ENCODE results near the gene ZNF579.

ZNF579 gene, protein sequence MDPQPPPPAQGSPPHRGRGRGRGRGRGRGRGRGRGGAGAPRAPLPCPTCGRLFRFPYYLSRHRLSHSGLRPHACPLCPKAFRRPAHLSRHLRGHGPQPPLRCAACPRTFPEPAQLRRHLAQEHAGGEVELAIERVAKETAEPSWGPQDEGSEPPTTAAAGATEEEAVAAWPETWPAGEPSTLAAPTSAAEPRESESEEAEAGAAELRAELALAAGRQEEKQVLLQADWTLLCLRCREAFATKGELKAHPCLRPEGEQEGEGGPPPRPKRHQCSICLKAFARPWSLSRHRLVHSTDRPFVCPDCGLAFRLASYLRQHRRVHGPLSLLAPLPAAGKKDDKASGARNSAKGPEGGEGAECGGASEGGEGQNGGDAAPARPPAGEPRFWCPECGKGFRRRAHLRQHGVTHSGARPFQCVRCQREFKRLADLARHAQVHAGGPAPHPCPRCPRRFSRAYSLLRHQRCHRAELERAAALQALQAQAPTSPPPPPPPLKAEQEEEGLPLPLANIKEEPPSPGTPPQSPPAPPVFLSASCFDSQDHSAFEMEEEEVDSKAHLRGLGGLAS

DNA sequence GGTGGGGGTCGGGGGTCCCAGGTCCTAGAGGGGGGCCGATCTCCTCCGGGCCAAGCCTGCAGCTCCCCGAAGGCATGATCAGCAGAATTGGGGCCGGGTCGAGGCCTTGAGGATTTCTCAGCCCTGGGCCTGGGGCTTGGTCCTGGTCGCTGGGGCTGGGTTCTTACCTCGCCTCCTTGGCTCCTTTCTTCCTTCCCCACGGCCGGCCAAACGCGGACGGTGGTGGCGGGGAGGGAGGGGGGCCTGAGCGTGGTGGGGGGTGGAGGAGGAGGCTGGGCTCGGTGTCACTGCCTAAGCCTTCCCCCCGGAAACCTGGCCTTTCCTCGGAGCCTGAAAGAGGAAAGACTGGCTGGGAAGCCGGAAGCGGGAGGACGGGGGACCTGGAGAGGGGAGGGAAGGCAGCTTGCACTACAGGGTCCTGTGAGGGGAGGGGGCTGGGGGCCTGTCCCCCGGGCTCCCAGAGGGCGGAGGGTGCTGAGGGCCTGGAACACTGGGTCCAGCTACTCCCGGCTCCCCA is at the start of gene ZNF579:
Gene ZNF579 (minus strand): TSS at position 221 of the 517 bp plus-strand sequence. CDS start 1,209 bp downstream, outside the sequence.
- DNase-seq: peak; percentile 78

DNA sequence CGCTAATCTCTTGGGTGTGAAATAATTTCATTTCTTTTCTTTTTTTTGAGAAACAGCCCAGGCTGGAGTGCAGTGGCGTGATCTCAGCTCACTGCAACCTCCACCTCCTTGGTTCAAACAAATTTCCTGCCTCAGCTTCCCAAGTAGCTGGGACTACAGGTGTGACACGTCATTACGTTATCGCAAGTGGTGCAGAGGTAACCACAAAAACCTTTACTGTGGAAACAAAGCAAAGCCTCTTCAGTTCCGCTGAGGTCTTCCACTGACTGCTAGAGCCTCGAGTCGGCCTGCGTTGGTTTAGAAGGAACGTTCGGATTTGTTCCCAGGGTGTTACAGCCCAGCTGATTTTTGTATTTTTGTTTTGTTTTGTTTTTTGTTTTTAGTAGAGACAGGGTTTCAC is 45.7 kb upstream of the ZNF579 start:
- DNase-seq: peak in 1 of 2 donors; percentile 37

DNA sequence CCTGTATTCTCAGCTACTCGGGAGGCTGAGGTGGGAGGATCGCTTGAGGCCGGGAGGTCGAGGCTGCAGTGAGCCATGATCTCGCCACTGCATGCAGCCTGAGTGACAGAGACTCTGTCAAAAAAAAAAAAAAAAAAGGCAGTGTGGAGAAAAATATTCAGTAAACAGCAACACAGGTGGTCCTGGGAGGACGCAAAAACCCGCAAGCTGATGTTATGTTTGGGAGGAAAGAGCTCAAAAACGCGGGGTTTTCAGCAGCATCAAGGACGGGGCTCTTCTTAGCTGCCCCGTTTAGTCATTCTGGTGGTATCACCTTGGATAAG is 44.3 kb upstream of the ZNF579 start:
- DNase-seq: no peak

DNA sequence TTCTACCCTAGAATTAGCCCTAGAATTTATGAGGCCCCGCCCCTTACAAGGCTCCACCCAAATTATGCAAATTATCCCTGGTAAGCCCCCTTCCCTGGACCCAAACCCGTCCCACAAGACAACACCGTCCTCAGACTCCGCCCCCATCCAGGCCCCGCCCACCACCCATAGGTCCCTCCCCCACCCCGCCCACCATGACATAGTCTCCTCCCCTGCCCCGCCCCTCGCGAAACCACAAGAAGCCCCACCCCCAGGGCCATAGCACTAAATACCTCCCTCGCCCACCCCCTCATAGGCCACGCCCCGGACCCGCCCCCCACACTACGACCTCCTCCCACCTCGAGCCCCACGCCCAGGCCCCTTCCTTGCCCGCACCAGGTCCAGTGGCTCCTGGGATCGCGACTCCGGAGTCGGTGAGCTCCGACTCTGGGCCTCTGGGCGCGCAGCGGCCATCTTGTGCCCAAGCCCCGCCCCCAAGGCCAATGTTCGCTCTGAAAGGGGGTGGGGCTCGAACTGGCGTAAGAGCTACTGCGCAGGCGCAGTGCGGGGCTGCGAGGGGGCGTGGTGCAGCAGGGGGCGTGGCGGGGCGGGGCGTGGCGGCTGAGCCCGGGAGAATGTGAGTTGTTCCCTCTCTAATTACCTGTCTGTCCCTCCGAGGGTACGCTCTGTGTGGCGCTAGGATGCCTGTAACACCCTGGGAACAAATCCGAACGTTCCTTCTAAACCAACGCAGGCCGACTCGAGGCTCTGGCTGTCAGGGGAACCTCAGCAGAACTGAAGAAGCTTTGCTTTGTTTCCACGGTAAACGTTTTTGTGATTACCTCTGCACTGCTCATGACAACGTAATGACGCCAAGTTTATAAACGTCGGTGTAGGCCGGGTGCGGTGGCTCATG is 43.7 kb upstream of the ZNF579 start, which contains the start of gene ZNF784:
Gene ZNF784 (minus strand): TSS at position 458 of the 895 bp plus-strand sequence. CDS start 5 bp downstream, at position 453.
- DNase-seq: peak; percentile 92 to 96

DNA sequence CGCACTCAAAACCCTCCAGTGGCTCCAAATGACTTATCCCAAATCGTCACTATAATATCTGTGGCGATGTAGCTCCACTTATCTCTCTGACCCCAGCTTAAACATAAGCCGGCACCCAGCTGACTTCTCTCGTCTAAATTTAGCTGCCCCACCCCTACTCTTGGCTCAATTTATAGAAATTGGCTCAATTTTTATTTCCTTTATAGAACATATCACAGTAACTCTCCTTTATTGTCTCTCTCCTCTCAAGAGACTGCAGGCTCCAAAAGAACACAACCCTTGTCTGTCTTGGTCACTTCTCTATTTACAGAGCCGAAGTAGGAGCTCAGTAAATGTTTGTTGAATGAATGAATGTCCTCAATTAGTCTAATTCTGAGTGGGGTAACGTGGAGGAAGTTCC is 42.9 kb upstream of the ZNF579 start:
- DNase-seq: no peak

DNA sequence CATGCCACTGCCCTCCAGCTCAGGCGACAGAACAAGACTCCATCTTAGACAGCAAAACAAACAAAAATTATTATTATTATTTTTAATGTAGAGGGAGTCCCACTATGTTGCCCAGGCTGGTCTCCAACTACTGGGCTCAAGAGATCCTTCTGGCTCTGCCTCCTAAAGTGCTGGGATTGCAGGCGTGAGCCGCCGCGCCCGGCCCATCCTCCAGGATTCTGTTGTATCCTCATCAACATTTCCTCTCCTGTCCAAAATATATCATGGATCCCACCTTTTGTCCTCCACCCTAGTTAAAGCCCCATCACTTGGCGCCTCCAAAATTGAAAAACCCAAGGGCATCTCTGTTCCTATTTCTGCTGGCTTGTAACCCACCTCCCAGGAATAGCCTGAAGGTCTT is 42.5 kb upstream of the ZNF579 start:
- no peak for DNase-seq

DNA sequence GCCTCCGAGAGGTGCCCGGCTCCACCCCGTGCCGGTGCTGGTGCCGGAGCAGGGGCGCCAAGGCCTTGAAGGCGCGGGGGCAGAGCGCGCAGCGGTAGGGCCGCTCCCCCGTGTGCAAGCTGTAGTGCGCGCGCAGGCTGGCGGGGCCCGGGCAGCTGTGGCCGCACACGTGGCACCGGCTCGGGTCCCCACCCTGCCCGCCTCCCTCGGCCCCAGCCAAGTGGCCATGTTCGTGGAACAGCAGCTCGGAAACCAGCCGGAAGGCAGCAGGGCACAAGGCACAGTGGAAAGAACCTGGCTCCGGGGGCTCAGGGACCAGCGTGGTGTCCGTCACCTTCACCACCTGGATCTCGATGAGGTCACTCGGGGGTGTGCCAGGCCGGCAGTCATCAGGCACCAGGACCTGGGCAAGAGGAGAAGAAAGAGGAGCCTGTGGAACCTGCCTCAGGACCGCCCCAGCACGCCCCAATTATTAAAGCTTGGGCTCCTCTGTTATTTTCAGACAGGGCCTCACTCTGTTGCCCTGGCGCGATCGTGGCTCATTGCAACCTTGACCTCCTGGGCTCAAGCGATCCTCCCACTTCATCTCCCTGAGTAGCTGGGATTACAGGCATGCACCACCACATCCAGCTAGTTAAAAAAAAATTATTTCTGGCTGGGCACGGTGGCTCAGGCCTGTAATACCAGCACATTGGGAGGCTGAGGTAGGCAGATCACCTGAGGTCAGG is 41.8 kb upstream of the ZNF579 start:
- no peak for DNase-seq

DNA sequence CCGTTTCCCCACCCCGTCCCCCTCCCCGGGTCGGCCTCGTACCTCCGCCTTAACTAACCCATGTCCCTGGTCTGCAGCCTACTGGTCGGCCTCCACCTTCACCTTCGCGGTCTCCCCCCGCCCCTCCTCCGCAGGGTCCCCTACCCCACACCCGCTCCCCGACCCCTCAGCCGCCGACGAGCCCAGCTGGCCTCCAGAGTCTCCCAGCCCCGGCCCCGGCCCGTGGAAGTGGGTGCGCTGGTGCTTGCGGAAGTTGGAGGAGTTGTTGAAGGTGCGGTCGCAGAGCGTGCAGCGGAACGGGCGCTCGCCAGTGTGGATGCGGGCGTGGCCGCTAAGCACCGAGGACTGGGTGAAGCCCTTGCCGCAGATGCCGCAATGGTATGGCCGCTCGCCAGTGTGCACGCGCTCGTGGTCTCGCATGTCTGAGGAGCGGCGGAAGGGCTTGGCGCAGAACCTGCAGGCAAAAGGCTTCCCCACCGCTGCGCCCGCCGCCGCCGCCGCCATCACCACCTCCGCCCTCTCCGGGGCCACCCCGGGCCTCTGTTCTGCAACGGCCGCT is 41.1 kb upstream of the ZNF579 start:
- no peak for DNase-seq

DNA sequence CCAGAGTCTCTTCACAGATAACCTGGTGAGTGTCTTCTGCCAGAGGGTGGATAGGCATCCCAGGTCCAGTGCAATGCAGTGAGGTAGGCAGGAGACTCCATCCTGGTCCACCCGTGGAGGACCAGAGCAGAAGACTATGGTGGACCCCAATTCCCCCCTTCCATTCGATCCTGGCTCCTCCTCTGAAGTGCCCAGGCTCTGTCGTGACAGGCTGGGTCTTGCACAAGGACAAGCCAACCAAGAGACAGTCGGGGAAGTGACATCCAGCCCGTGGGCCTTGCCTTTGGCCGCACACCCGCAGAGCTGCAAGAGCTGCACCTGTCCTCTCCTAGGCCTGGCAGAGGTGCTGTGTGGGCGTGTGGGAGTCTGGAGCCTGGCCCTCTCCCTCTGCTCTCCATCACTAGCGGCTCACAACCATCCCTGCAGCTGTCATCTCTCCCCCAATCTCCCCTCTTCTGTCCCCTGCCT is 40.6 kb upstream of the ZNF579 start:
- no peak for DNase-seq

DNA sequence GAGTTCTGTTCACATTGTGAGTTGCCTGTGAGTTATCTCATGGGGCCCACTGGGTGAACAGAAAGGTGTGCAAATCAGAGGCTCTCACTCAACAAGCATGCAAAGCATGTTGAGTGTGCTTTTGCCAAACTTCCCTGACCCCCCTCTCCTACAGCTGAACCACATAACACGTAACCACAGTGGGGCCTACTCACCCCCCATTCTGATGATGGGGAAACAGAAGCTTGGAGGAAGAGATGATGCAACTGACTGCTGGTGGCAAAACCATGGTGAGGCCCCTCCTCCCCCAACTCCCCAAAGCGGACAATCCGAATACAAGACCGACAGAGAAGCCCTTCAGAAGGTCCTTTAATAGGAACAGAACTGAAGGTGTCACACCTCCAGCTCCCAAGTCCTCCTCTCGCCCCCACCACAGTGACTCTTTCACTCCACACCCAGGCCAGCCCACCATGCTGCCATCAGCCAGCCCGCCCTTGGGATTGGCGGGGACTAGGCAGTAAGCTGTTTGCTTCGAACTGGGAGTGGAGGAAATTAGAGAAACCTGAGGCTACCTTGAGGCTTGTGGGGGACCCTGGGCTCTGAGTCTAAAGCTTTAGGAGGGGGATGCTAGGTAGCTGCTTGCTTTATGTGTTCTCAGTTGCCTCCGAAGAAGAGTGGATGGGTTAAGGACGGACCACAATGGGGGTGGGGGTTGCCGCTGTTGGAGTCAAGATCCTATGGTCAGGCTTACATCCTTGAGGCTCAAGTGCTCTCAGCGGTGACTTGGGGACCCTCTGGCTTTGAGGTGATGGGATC is 40.0 kb upstream of the ZNF579 start:
- DNase-seq: no peak

DNA sequence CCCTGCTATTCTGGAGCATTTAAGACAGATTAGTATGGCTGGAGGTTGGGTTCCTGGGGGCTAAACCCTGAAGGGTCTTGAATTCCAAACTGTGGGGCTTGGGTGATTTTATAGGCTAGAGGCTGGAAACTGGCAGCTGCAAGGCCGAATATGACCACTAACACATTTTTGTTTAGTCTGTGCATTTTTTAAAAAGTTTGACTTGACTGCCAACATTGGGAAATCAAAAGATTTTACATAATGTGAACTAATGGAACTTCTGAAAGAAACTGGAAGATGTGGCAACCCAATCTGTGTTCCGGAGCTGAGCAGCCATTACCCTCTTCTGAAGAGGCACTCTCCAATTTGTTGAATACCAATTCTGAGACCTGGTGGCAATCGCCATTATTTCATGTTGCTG is 38.6 kb upstream of the ZNF579 start:
- DNase-seq: no peak

DNA sequence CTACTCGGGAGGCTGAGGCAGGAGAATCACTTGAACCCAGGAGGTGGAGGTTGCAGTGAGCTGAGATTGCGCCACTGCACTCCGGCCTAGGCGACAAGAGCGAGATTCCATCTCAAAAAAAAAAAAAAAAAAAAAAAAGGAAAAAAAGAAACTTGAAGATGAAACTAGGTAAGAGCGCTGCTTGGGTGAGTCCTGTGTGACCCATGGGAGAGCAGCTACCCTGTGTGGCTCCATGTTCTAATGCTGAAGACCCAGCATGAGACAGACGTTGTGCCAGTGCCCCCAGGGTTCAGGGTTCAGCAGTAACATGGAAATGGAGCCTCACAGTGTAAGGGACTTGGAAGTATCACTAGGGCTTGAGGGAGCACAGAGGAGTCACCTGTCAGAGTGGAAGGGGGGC is 37.8 kb upstream of the ZNF579 start:
- DNase-seq: no peak

DNA sequence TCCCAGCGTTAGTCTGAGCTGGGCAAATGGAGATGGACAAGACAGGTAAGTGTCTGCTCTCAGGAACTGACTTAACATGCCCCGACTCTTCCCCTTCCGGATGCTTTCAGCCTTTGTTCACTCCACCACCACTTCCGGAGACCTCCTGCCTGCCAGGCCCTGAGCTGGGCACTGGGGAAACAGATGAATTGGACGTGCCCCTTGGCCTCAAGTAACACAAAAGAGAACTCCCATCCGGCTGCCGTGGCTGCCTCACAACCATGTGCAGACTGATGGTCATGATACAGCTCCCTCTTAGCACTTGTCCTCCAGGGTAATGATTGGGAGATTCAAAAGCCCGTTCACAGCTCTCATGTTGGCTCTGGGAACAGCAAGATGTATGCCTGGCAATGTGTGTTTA is 36.8 kb upstream of the ZNF579 start:
- no peak for DNase-seq

DNA sequence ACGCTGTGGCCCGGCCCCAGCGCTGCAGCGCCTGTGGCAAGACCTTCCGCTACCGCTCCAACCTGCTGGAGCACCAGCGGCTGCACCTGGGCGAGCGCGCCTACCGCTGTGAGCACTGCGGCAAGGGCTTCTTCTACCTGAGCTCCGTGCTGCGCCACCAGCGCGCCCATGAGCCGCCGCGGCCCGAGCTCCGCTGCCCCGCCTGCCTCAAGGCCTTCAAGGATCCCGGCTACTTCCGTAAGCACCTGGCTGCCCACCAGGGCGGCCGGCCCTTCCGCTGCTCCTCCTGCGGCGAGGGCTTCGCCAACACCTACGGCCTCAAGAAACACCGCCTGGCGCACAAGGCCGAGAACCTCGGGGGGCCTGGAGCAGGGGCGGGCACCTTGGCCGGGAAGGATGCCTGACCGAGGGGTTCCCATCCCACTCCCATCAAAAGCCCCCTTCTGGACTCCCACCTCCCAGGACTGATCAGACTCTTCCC is 35.8 kb upstream of the ZNF579 start:
- DNase-seq: no peak

DNA sequence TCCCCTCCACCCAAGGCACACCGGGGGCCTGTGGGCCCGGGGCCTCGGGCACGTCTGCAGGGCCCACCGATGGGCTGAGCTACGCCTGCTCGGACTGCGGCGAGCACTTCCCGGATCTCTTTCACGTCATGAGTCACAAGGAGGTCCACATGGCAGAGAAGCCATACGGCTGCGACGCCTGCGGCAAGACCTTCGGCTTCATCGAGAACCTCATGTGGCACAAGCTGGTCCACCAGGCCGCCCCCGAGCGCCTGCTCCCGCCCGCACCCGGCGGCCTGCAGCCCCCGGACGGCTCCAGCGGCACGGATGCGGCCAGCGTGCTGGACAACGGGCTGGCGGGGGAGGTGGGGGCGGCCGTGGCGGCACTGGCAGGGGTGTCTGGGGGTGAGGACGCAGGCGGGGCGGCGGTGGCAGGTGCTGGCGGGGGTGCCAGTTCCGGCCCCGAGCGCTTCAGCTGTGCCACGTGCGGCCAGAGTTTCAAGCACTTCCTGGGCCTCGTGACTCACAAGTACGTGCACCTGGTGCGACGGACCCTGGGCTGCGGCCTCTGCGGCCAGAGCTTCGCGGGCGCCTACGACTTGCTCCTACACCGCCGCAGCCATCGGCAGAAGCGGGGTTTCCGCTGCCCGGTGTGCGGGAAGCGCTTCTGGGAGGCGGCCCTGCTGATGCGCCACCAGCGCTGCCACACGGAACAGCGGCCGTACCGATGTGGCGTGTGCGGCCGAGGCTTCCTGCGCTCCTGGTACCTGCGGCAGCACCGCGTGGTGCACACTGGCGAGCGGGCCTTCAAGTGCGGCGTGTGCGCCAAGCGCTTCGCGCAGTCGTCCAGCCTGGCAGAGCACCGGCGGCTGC is 35.1 kb upstream of the ZNF579 start:
- DNase-seq: no peak

DNA sequence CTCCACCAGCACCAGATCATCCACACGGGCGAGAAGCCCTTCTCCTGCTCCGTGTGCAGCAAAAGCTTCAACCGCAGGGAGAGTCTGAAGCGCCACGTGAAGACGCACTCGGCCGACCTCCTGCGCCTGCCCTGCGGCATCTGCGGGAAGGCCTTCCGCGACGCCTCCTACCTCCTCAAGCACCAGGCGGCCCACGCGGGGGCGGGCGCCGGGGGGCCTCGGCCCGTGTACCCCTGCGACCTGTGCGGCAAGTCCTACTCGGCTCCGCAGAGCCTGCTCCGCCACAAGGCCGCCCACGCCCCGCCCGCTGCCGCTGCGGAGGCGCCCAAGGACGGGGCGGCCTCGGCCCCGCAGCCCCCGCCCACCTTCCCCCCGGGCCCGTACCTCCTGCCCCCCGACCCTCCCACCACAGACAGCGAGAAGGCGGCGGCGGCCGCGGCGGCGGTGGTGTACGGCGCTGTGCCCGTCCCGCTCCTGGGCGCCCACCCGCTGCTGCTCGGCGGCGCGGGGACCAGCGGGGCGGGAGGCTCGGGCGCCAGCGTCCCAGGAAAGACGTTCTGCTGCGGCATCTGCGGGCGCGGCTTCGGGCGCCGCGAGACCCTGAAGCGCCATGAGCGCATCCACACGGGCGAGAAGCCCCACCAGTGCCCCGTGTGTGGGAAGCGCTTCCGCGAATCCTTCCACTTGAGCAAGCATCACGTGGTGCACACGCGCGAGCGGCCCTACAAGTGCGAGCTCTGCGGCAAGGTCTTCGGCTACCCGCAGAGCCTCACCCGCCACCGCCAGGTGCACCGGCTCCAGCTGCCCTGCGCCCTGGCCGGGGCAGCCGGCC is 34.3 kb upstream of the ZNF579 start:
- DNase-seq: no peak

DNA sequence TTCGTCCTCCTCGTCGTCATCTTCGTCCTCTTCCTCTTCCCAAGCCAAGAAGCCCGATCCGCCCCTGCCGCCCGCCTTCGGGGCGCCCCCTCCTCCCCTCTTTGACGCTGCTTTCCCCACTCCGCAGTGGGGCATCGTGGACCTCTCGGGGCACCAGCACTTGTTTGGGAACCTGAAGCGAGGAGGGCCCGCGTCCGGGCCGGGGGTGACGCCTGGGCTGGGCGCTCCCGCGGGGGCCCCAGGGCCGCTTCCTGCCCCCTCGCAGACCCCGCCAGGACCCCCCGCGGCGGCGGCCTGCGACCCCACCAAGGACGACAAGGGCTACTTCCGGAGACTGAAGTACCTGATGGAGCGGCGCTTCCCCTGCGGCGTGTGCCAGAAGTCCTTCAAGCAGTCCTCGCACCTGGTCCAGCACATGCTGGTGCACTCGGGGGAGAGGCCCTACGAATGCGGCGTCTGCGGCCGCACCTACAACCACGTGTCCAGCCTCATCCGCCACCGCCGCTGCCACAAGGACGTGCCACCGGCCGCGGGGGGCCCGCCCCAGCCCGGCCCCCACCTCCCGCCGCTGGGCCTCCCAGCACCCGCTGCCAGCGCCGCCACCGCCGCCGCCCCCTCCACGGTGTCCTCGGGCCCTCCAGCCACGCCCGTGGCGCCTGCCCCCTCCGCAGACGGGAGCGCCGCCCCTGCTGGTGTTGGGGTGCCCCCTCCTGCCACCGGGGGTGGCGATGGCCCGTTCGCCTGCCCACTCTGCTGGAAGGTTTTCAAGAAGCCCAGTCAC is 33.5 kb upstream of the ZNF579 start:
- no peak for DNase-seq

DNA sequence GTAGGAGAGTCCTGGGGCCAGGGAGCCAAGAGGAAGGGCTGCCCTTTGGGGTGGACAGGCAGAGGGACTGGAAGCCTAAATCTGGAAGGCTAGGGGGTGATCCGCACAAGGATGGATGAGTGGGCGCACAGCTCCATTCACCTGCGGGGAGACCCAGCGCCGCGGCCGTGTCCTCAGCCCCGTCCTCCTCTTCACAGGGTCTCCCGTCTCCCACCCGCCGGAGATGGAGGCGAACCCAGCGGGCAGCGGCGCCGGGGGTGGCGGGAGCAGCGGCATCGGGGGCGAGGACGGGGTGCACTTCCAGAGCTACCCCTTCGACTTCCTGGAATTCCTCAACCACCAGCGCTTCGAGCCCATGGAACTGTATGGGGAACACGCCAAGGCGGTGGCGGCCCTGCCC is 32.7 kb upstream of the ZNF579 start:
- no peak for DNase-seq
